HCEC 1CT (cell line): ENCODE data around the gene P2RY13.

Experiments used
- DNase-seq: peaks from one replicate; pipeline ENCODE4 v3.0.0-alpha.2; 2017

Gene P2RY13

GRCh38 chr3:151329363-151329762 lies at the start of gene P2RY13:
Gene P2RY13 (minus strand): TSS chr3:151329549. CDS start chr3:151329528, 21 bp downstream.
- DNase-seq: no peak

GRCh38 chr3:151377768-151378385 lies 48.5 kb upstream of the P2RY13 start:
- no peak for DNase-seq

- peak; percentile 62 for DNase-seq
These were observed 42.9 kb upstream of the P2RY13 start for GRCh38 chr3:151372063-151372820.

- DNase-seq: no peak
These were observed 42.2 kb upstream of the P2RY13 start for GRCh38 chr3:151371526-151371925.

GRCh38 chr3:151367448-151367847 lies 38.1 kb upstream of the P2RY13 start:
- DNase-seq: no peak

GRCh38 chr3:151366993-151367392 lies 37.6 kb upstream of the P2RY13 start:
- DNase-seq: no peak

GRCh38 chr3:151362751-151363174 lies 33.4 kb upstream of the P2RY13 start:
- peak; percentile 26 for DNase-seq

- no peak for DNase-seq
These were observed 28.1 kb upstream of the P2RY13 start for GRCh38 chr3:151357463-151357850.

- DNase-seq: no peak
These were observed 27.6 kb upstream of the P2RY13 start for GRCh38 chr3:151356794-151357462.

GRCh38 chr3:151351648-151352047 lies 22.3 kb upstream of the P2RY13 start:
- DNase-seq: no peak

- no peak for DNase-seq
These were observed 21.9 kb upstream of the P2RY13 start for GRCh38 chr3:151351219-151351618.

- DNase-seq: no peak
These were observed 21.3 kb upstream of the P2RY13 start for GRCh38 chr3:151350656-151351055.

- no peak for DNase-seq
These were observed 18.1 kb upstream of the P2RY13 start for GRCh38 chr3:151347432-151347831.

- DNase-seq: no peak
These were observed 16.9 kb upstream of the P2RY13 start for GRCh38 chr3:151346292-151346691.

- DNase-seq: peak; percentile 66
These were observed 16.5 kb upstream of the P2RY13 start for GRCh38 chr3:151345859-151346258.

- DNase-seq: no peak
These were observed 2.3 kb upstream of the P2RY13 start for GRCh38 chr3:151331696-151332095.

GRCh38 chr3:151330899-151331298 lies 1.6 kb upstream of the P2RY13 start:
- DNase-seq: no peak

- no peak for DNase-seq
These were observed 1.0 kb upstream of the P2RY13 start for GRCh38 chr3:151330379-151330778.

- DNase-seq: no peak
These were observed 902 bp downstream of the P2RY13 start for GRCh38 chr3:151328298-151328995.

GRCh38 chr3:151327571-151328198 lies 1.7 kb downstream of the P2RY13 start:
- no peak for DNase-seq

GRCh38 chr3:151322511-151322910 lies 6.8 kb downstream of the P2RY13 start:
- no peak for DNase-seq

GRCh38 chr3:151321526-151321925 lies 7.8 kb downstream of the P2RY13 start:
- no peak for DNase-seq

- no peak for DNase-seq
These were observed 9.2 kb downstream of the P2RY13 start for GRCh38 chr3:151320131-151320530.
